ENCODE measurements around the gene PKIG. TPM values are rescaled to one million over a fixed set of nuclear protein-coding genes. Genes with fewer than 3 reads are reported as not detected.

The PKIG gene
- total and polyA plus RNA-seq, 2 of the 8 experiments (the other 6 are each of a cell fraction or from before 2014, with no cell fraction given) = 26.7 to 34.3 TPM

- Histone ChIP-seq H3K9ac (replicated peaks in 1 of 4; ENCODE audit: extremely low read depth in 1 of 4, low read depth in 3 of 4, low read length in 3 of 4) (no peak overlapping the region), H2BK120ac (replicated peaks; ENCODE audit: low read depth, low read length) (no peak overlapping the region), H3K56ac (replicated peaks; ENCODE audit: insufficient read length, low read depth, low read length) (no peak overlapping the region), H2BK15ac (ENCODE audit: low read length) (no peak overlapping the region), H4K8ac (ENCODE audit: extremely low read depth, insufficient read depth, low read length) (no peak overlapping the region), H2BK12ac (ENCODE audit: low read depth, low read length) (no peak overlapping the region), H3K14ac (ENCODE audit: insufficient read length) (no peak overlapping the region), H2BK5ac (ENCODE audit: low read depth, low read length) (no peak overlapping the region), H4K91ac (replicated peaks; ENCODE audit: insufficient read length, low read length) (no peak overlapping the region), H3K18ac (ENCODE audit: extremely low read depth, low read length) (no peak overlapping the region), H3K27ac (ENCODE audit: low read depth, low read length) (no peak overlapping the region), H3K4me1 (replicated peaks in 1 of 4; ENCODE audit: control insufficient read depth in 3 of 4, insufficient read depth in 4 of 4, low read length in 3 of 4) (peaks cover 5 to 15% (median 8%) of the 10 kb centered on the region in 4 experiments; a peak in 5 of 7 replicates), H3K79me1 (ENCODE audit: low read depth, low read length) (peaks cover 2% of the 10 kb centered on the region; the same call in 1 of the 2 replicates), H3K79me2 (ENCODE audit: control insufficient read depth in 1 of 2, insufficient read depth in 2 of 2, low read length in 2 of 2) (no peaks in the 10 kb centered on the region), H2AFZ (ENCODE audit: low read length) (no peak overlapping the region), H4K5ac (ENCODE audit: insufficient read length, low read depth, low read length) (no peak overlapping the region), H3K4me3 (ENCODE audit: extremely low read depth in 1 of 4, insufficient read depth in 2 of 4, low read depth in 3 of 4, low read length in 4 of 4) (no peak overlapping the region), H3K4me2 (ENCODE audit: insufficient read depth in 1 of 2, low read depth in 2 of 2, low read length in 2 of 2) (no peak overlapping the region), H4K20me1 (replicated peaks in 1 of 2; ENCODE audit: control insufficient read depth in 1 of 2, insufficient read depth in 2 of 2, low read length in 2 of 2) (peaks cover 0 to 1% of the 10 kb centered on the region in 2 experiments), H3K27me3 (replicated peaks in 1 of 4; ENCODE audit: control insufficient read depth in 3 of 4, extremely low read depth in 1 of 4, insufficient read depth in 3 of 4, low read length in 3 of 4) (no peaks in the 10 kb centered on the region), H3K9me3 (ENCODE audit: insufficient read depth in 2 of 2, low read depth in 1 of 2, low read length in 1 of 2) (no peaks in the 10 kb centered on the region), H2BK20ac (ENCODE audit: low read length) (no peak overlapping the region), H2AK5ac (ENCODE audit: low read depth, low read length) (no peak overlapping the region), H3K4ac (replicated peaks; ENCODE audit: insufficient read length, low read depth, low read length) (no peak overlapping the region), H3K23ac (ENCODE audit: insufficient read length) (no peak overlapping the region), H3K23me2 (ENCODE audit: low read depth, low read length) (no peaks in the 10 kb centered on the region), H3K36me3 (ENCODE audit: control insufficient read depth in 2 of 4, insufficient read depth in 4 of 4, low read length in 3 of 4) (no peaks in the 10 kb centered on the region)
- POLR2A ChIA-PET (ENCODE audit: partially characterized antibody) = no interaction called here
- CTCF ChIA-PET (ENCODE audit: partially characterized antibody) = interaction anchor here (0.8 to 3.0 kb wide), 3 partner anchors 11 to 104 kb away, joined by 3 to 11 read pairs (median 4); no protein-coding TSS in a partner anchor
- FAIRE-seq = no peak
- WGBS, 2 experiments (ENCODE audit: extremely low coverage in 1 of 2, insufficient coverage in 1 of 2, insufficient read length in 1 of 2, insufficient replicate concordance in 2 of 2, low coverage in 1 of 2, low lambda C conversion rate in 2 of 2, missing lambda C conversion rate in 1 of 2) = 93% methylated on average over 9 of the region's 9 CpGs; no CpG with 5 or more reads in 1 of the 2 experiments
- no peak for DNase-seq (ENCODE audit: low read depth in 1 of 2, low spot score in 2 of 2)
- TF ChIP-seq ATF3 (IDR thresholded peaks at IDR 0.05; ENCODE audit: insufficient read depth, low read depth, low read length) (no peak), BCL11A (IDR thresholded peaks at IDR 0.05; ENCODE audit: low read depth in 2 of 2, low read length in 2 of 2) (no peak), USF2 (IDR thresholded peaks at IDR 0.05; ENCODE audit: low read length) (no peak), EGR1 (IDR thresholded peaks at IDR 0.05; ENCODE audit: borderline replicate concordance, low read depth, low read length) (no peak), CHD2 (IDR thresholded peaks at IDR 0.05; ENCODE audit: low read length) (no peak), GTF2F1 (IDR thresholded peaks at IDR 0.05; ENCODE audit: borderline replicate concordance, low read depth, low read length) (no peak), SIX5 (IDR thresholded peaks at IDR 0.05; ENCODE audit: low read depth, low read length) (no peak), SUZ12 (IDR thresholded peaks at IDR 0.05; ENCODE audit: low read length) (no peak), KDM4A (IDR thresholded peaks at IDR 0.05; ENCODE audit: low read depth, low read length, severe bottlenecking) (no peak), MAFK (IDR thresholded peaks at IDR 0.05; ENCODE audit: low read depth, low read length) (no peak), JUN (IDR thresholded peaks at IDR 0.05; ENCODE audit: low read depth, low read length) (no peak), RXRA (IDR thresholded peaks at IDR 0.05; ENCODE audit: insufficient read depth, low read depth, low read length) (no peak)
Measured at GRCh38 chr20:44580581-44581268, 1.7 kb upstream of the PKIG start.
